C4-2B (cell line): ENCODE data around the gene KCNIP4.

ENCODE experiments used
- H3K27ac ChIP-seq: fragments of 450-650 bp; 2 replicates; pipeline ENCODE4 v1.5.1; 2017
- CTCF ChIP-seq: fragments of 450-650 bp; conservative IDR thresholded peaks from 2 replicates; pipeline ENCODE4 v1.5.1; 2017; ENCODE audit warnings: mild to moderate bottlenecking
- ZFX ChIP-seq: fragments of 450-650 bp; IDR thresholded peaks from 2 replicates; pipeline ENCODE4 v1.6.1; 2017

The KCNIP4 gene

GRCh38 chr4:21034728-21035127 lies 913.8 kb downstream of the KCNIP4 start:
- no peak overlapping the region for H3K27ac ChIP-seq
- TF ChIP-seq ZFX: no peak
- TF ChIP-seq CTCF: no peak

GRCh38 chr4:21032089-21032645 lies 916.4 kb downstream of the KCNIP4 start:
- TF ChIP-seq ZFX (no peak), CTCF (no peak)

GRCh38 chr4:21018817-21019216 lies 929.8 kb downstream of the KCNIP4 start:
- TF ChIP-seq ZFX: no peak
- TF ChIP-seq CTCF: no peak

More at GRCh38 chr4:21032089-21032645, 916.4 kb downstream of the KCNIP4 start:
- H3K27ac ChIP-seq: no peak overlapping the region

GRCh38 chr4:21013501-21013900 lies 935.1 kb downstream of the KCNIP4 start:
- no peak overlapping the region for H3K27ac ChIP-seq
- no peak for TF ChIP-seq CTCF
- no peak for TF ChIP-seq ZFX

More at GRCh38 chr4:21018817-21019216, 929.8 kb downstream of the KCNIP4 start:
- no peak overlapping the region for H3K27ac ChIP-seq

GRCh38 chr4:21012851-21013331 lies 935.7 kb downstream of the KCNIP4 start:
- no peak overlapping the region for H3K27ac ChIP-seq
- TF ChIP-seq CTCF: no peak
- no peak for TF ChIP-seq ZFX

- TF ChIP-seq ZFX (no peak), CTCF (no peak)
Observed at GRCh38 chr4:21011106-21011505, 937.5 kb downstream of the KCNIP4 start.

GRCh38 chr4:21009956-21010355 lies 938.6 kb downstream of the KCNIP4 start:
- H3K27ac ChIP-seq: no peak overlapping the region
- TF ChIP-seq CTCF (no peak), ZFX (no peak)

More at GRCh38 chr4:21011106-21011505, 937.5 kb downstream of the KCNIP4 start:
- H3K27ac ChIP-seq: no peak overlapping the region
